ENCODE results near the gene IRF4.

IRF4 gene

GRCh38 chr6:385614-386013 lies 5.9 kb upstream of the IRF4 start:
- H3K27me3 ChIP-seq = peaks cover 0 to 59% of the 10 kb centered on the region in 2 donors
- intact Hi-C loops (cut with DNase I; ENCODE audit: low total_unique reads) = no loop called here
- no peak overlapping the region for H3K4me3 ChIP-seq
- H3K36me3 ChIP-seq = no peaks in the 10 kb centered on the region
- no peaks in the 10 kb centered on the region for H3K9me3 ChIP-seq
- no peaks in the 10 kb centered on the region for H3K4me1 ChIP-seq
- H3K27ac ChIP-seq = no peak overlapping the region
- no peak for TF ChIP-seq CTCF (IDR thresholded peaks at IDR 0.05)
- no peak for DNase-seq

- Histone ChIP-seq H3K27me3 (peaks cover 0 to 68% of the 10 kb centered on the region in 2 donors), H3K4me3 (no peak overlapping the region), H3K27ac (no peak overlapping the region), H3K4me1 (peaks cover 0 to 10% (median 9%) of the 10 kb centered on the region in 4 donors), H3K9me3 (no peaks in the 10 kb centered on the region), H3K36me3 (no peaks in the 10 kb centered on the region)
- intact Hi-C loops (cut with DNase I; ENCODE audit: low total_unique reads) = no loop called here
- DNase-seq = no peak
- TF ChIP-seq CTCF (IDR thresholded peaks at IDR 0.05) = no peak
Observed at GRCh38 chr6:386688-387266, 4.8 kb upstream of the IRF4 start.

GRCh38 chr6:387293-387741 lies 4.2 kb upstream of the IRF4 start:
- intact Hi-C loops (cut with DNase I; ENCODE audit: low total_unique reads) = no loop called here
- Histone ChIP-seq H3K27me3 (peaks cover 0 to 71% of the 10 kb centered on the region in 2 donors), H3K9me3 (no peaks in the 10 kb centered on the region), H3K36me3 (no peaks in the 10 kb centered on the region), H3K4me3 (no peak overlapping the region), H3K27ac (no peak overlapping the region), H3K4me1 (peaks cover 0 to 15% (median 14%) of the 10 kb centered on the region in 4 donors)
- no peak for TF ChIP-seq CTCF (IDR thresholded peaks at IDR 0.05)
- DNase-seq = no peak

- TF ChIP-seq CTCF (IDR thresholded peaks at IDR 0.05) = no peak
- DNase-seq = no peak
- Histone ChIP-seq H3K4me1 (peaks cover 0 to 26% (median 25%) of the 10 kb centered on the region in 4 donors), H3K36me3 (no peaks in the 10 kb centered on the region), H3K9me3 (no peaks in the 10 kb centered on the region), H3K27ac (no peak overlapping the region), H3K4me3 (no peak overlapping the region), H3K27me3 (peaks cover 0 to 73% of the 10 kb centered on the region in 2 donors)
- intact Hi-C loops (cut with DNase I; ENCODE audit: low total_unique reads) = no loop called here
Observed at GRCh38 chr6:388202-388903, 3.2 kb upstream of the IRF4 start.

- peaks cover 0 to 75% of the 10 kb centered on the region in 2 donors for H3K27me3 ChIP-seq
- DNase-seq = no peak
- H3K4me3 ChIP-seq = no peak overlapping the region
- TF ChIP-seq CTCF (IDR thresholded peaks at IDR 0.05) = no peak
- intact Hi-C loops (cut with DNase I; ENCODE audit: low total_unique reads) = no loop called here
- no peak overlapping the region for H3K27ac ChIP-seq
- H3K36me3 ChIP-seq = no peaks in the 10 kb centered on the region
- H3K4me1 ChIP-seq = peaks cover 0 to 32% (median 29%) of the 10 kb centered on the region in 4 donors
- H3K9me3 ChIP-seq = no peaks in the 10 kb centered on the region
Observed at GRCh38 chr6:389143-389542, 2.4 kb upstream of the IRF4 start.
